HG02981 (cell line): ENCODE results near the gene RILP.

ENCODE experiments used
- ATAC-seq: cut with Tn5 transposase; IDR thresholded peaks from one replicate; pipeline ENCODE4 v1.9.1; 2021; ENCODE audit warnings: mild to moderate bottlenecking, moderate library complexity; ENCODE audit not compliant: unreplicated experiment

RILP gene

GRCh38 chr17:1605681-1606351, 43.9 kb downstream of the RILP start:
- ATAC-seq = no peak

GRCh38 chr17:1604831-1605528, 44.7 kb downstream of the RILP start:
- ATAC-seq = no peak

GRCh38 chr17:1601571-1601970, 48.1 kb downstream of the RILP start:
- ATAC-seq = no peak

DNA sequence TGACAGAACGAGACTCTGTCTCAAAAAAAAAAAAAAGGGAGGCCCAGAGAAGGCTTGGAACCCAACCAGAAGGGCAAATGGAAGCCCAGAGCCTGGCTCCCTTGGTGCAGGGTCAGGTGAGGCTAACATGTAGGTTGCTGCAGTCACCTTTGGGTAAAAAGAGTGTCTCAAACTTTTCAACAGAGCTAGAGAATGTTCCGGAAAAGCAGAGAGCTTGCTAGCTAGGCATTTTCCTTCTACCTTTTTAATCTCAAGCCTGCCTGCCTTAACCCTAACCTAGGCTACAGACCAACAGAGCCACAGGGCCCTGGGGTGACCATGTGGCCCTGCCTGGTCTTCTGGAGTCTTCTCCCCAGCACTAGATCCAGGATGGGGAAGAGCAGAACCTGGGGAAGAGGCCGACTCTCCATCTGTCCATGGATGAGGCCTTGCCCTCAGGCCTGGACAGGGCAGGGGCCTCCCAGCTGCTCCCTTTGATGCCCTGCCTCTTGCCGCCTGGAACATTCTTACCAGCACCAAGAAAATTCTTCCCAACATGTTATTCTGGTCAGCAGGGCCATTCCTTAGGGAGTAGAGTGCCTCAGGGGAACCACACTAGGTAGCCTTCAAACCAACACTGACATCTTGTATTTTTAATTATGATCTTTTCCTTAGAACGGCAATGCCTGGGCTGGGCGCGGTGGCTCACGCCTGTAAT, 51.1 kb downstream of the RILP start:
- ATAC-seq = no peak

DNA sequence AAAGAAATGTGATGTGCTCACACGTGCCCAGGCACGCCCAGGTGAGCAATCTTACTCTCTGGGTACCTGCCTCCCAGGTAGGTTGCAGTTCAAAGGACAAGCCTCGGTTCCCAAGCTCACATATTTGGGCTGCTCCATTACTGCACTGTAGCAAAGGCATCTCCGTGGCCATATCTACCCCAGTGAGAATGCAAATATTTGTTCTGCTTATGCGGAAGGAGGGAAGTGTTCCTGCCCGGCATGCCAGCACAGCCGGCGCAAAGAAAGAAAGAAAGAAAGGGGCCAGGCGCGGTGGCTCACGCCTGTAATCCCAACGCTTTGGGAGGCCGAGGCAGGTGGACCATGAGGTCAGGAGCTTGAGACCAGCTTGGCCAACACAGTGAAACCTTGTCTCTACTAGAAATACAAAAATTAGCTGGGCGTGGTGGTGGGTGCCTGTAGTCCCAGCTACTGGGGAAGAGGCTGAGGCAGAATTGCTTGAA, 51.8 kb downstream of the RILP start:
- ATAC-seq = no peak
